HG03442 (cell line): ENCODE results near the gene PLXNA3.
A peak's percentile ranks its signal among the peaks of the same experiment; 100 is the strongest.

Experiments
- ATAC-seq: cut with Tn5 transposase; IDR thresholded peaks from one replicate; pipeline ENCODE4 v1.9.1; 2021; ENCODE audit warnings: mild to moderate bottlenecking, moderate library complexity; ENCODE audit not compliant: unreplicated experiment

PLXNA3 gene

GRCh38 chrX:154434394-154435168, 23.5 kb upstream of the PLXNA3 start:
- ATAC-seq, result no peak

- no peak for ATAC-seq
These were observed 22.8 kb upstream of the PLXNA3 start for GRCh38 chrX:154435171-154435733.

GRCh38 chrX:154436374-154436982, 21.6 kb upstream of the PLXNA3 start:
- peak; percentile 38 for ATAC-seq

- ATAC-seq, result peak; percentile 41
These were observed 20.9 kb upstream of the PLXNA3 start, which contains the start of gene GDI1 for GRCh38 chrX:154436983-154437752. TSS of gene GDI1 (plus strand) at chrX:154437154. CDS start at chrX:154437255, 101 bp downstream.

- ATAC-seq, result no peak
These were observed 19.8 kb upstream of the PLXNA3 start for GRCh38 chrX:154437971-154438893.

- no peak for ATAC-seq
These were observed 18.2 kb upstream of the PLXNA3 start for GRCh38 chrX:154439841-154440240.

- no peak for ATAC-seq
These were observed 17.3 kb upstream of the PLXNA3 start for GRCh38 chrX:154440623-154441357.

- no peak for ATAC-seq
These were observed 16.5 kb upstream of the PLXNA3 start for GRCh38 chrX:154441564-154441963.

- no peak for ATAC-seq
These were observed 15.9 kb upstream of the PLXNA3 start for GRCh38 chrX:154441984-154442707.

GRCh38 chrX:154443479-154443910, 14.6 kb upstream of the PLXNA3 start:
- no peak for ATAC-seq

GRCh38 chrX:154443992-154444754, 13.9 kb upstream of the PLXNA3 start, which contains the start of gene FAM50A:
TSS of gene FAM50A (plus strand) at chrX:154444141. CDS start at chrX:154444236, 95 bp downstream.
- peak; percentile 79 for ATAC-seq

- no peak for ATAC-seq
These were observed 13.3 kb upstream of the PLXNA3 start for GRCh38 chrX:154444755-154445246.

GRCh38 chrX:154445776-154446175, 12.3 kb upstream of the PLXNA3 start:
- ATAC-seq, result no peak

- no peak for ATAC-seq
These were observed 11.7 kb upstream of the PLXNA3 start for GRCh38 chrX:154446430-154446829.

GRCh38 chrX:154448484-154448883, 9.6 kb upstream of the PLXNA3 start:
- no peak for ATAC-seq

- ATAC-seq, result no peak
These were observed 8.5 kb upstream of the PLXNA3 start for GRCh38 chrX:154449618-154450017.

GRCh38 chrX:154450312-154450711, 7.8 kb upstream of the PLXNA3 start:
- no peak for ATAC-seq

GRCh38 chrX:154452823-154453222, 5.3 kb upstream of the PLXNA3 start:
- no peak for ATAC-seq
